AG09319 (cell line): ENCODE results near the gene STMN3.
"Not testable (repeated sequence)": the region's sequence is repeated elsewhere in the genome, so short reads cannot be mapped to it uniquely, and the experiment has no call there.

Experiments used
- DNase-seq: peaks from one replicate; pipeline ENCODE4 v3.0.0-alpha.2; 2010; ENCODE audit warnings: low read depth; ENCODE audit errors: extremely low read depth
- CTCF ChIP-seq: IDR thresholded peaks from 2 replicates; pipeline ENCODE4 v1.5.1; 2011; ENCODE audit warnings: low read depth, mild to moderate bottlenecking, inconsistent platforms, low read length, moderate library complexity

STMN3 gene

GRCh38 chr20:63661959-63662812 lies 9.0 kb upstream of the STMN3 start:
- no peak for DNase-seq
- TF ChIP-seq CTCF = no peak

GRCh38 chr20:63661108-63661507 lies 7.9 kb upstream of the STMN3 start:
- no peak for TF ChIP-seq CTCF
- DNase-seq = no peak

GRCh38 chr20:63660622-63661021 lies 7.4 kb upstream of the STMN3 start:
- no peak for TF ChIP-seq CTCF
- no peak for DNase-seq

- DNase-seq = not testable (repeated sequence)
These were observed 7.0 kb upstream of the STMN3 start for GRCh38 chr20:63660174-63660573.

GRCh38 chr20:63659370-63659769 lies 6.1 kb upstream of the STMN3 start:
- DNase-seq = no peak
- no peak for TF ChIP-seq CTCF

- DNase-seq = no peak
- no peak for TF ChIP-seq CTCF
These were observed 5.5 kb upstream of the STMN3 start for GRCh38 chr20:63658749-63659187.

GRCh38 chr20:63657937-63658748 lies 4.9 kb upstream of the STMN3 start, which contains the start of gene RTEL1:
TSS of gene RTEL1 (plus strand) at chr20:63658312. CDS start at chr20:63659403, 1,091 bp downstream.
- no peak for TF ChIP-seq CTCF
- peak; percentile 73 for DNase-seq
